Measurements from ENCODE around the gene CES1. TPM values are rescaled to one million over a fixed set of nuclear protein-coding genes. Genes with fewer than 3 reads are reported as not detected.

The CES1 gene
- total RNA-seq, 1 experiment from 2014 or later = not detected

DNA sequence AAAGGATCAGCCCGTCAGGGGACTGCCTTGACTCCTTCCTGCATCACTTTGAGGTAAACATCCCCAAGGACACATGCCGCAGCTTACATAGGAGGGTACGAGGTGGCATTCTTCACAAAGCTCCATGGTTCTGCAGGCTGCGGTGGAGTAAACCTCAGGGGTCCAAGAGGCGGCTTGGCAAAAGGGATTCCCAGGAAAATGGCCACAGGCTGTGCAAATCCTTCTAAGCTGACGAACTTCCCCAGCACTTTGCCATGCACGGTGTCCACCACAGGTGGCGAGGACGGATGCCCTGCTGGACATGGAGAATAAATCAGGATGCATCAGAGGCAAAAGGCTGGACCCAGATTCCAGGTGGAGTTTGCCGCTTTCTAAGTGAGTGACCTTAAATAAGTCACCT lies 4.2 kb downstream of the CES1 start:
- intact Hi-C loops (cut with micrococcal nuclease) = no loop called here
- no peaks in the 10 kb centered on the region for H3F3A ChIP-seq (ENCODE audit: low read length, unreplicated experiment)
- H3K27me3 ChIP-seq (ENCODE audit: low read length) = no peaks in the 10 kb centered on the region
- CTCF ChIA-PET = no interaction called here
- TF ChIP-seq, protein P1, sequence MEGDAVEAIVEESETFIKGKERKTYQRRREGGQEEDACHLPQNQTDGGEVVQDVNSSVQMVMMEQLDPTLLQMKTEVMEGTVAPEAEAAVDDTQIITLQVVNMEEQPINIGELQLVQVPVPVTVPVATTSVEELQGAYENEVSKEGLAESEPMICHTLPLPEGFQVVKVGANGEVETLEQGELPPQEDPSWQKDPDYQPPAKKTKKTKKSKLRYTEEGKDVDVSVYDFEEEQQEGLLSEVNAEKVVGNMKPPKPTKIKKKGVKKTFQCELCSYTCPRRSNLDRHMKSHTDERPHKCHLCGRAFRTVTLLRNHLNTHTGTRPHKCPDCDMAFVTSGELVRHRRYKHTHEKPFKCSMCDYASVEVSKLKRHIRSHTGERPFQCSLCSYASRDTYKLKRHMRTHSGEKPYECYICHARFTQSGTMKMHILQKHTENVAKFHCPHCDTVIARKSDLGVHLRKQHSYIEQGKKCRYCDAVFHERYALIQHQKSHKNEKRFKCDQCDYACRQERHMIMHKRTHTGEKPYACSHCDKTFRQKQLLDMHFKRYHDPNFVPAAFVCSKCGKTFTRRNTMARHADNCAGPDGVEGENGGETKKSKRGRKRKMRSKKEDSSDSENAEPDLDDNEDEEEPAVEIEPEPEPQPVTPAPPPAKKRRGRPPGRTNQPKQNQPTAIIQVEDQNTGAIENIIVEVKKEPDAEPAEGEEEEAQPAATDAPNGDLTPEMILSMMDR (conservative IDR thresholded peaks at IDR 0.05; ENCODE audit: low read depth, low read length) = no peak
- TF ChIP-seq EZH2 (IDR thresholded peaks at IDR 0.05; ENCODE audit: low read length, unreplicated experiment) (no peak), EZH2phosphoT487 (IDR thresholded peaks at IDR 0.05; ENCODE audit: borderline replicate concordance, low read length) (no peak)
- no peak overlapping the region for H3K27ac ChIP-seq (ENCODE audit: low read length)
- no peak overlapping the region for H3K9ac ChIP-seq (ENCODE audit: low read length)
- H3K36me3 ChIP-seq (ENCODE audit: low read depth, low read length) = no peaks in the 10 kb centered on the region
- BruUV-seq (replicated peaks) = no TSS peak
- H2AFZ ChIP-seq (ENCODE audit: low read length) = no peak overlapping the region
- ATAC-seq = no peak
- no peaks in the 10 kb centered on the region for H3K9me2 ChIP-seq (replicated peaks; ENCODE audit: low read length)
- no peaks in the 10 kb centered on the region for H3K4me1 ChIP-seq (ENCODE audit: insufficient read depth, low read length)
- H3K4me2 ChIP-seq (ENCODE audit: low read length) = no peak overlapping the region
- no peaks in the 10 kb centered on the region for H3K9me3 ChIP-seq (ENCODE audit: low read length)
- H3K4me3 ChIP-seq (ENCODE audit: low read length) = no peak overlapping the region
- POLR2A ChIA-PET (ENCODE audit: unreplicated experiment) = no interaction called here
- no peak for DNase-seq
- H3K79me2 ChIP-seq (ENCODE audit: low read length) = no peaks in the 10 kb centered on the region
- no peaks in the 10 kb centered on the region for H4K20me1 ChIP-seq (ENCODE audit: low read length)

DNA sequence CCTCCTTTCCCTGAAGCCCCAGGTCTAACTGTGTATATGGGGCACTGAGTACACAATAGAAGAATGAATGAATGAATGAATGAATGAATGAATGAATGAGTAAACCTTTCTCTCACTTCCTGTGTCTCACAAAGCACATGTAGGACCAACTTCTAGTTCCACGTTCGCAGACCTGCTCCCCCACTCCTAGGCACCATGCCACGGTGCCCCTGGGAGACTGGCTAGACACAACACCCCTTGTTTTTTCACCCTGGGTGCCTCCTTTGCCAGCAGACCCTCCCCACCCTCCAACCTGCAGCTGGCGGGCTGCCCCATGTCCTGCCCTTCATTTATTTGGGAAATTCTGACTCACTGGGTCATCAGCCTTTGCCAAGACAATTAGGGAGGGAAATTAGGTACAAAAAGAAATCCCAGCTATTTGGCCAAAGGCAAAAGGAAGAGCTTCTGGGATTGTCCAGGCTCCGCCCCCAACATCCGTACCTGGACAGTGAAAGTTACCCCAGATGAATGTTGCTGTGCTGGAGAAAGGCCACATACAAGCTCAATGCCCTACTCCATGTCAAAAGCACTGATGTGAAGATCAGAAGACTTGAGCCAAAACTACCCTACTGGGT lies 7.7 kb downstream of the CES1 start:
- ATAC-seq = no peak
- H3K9me3 ChIP-seq (ENCODE audit: low read length) = no peaks in the 10 kb centered on the region
- no peak for DNase-seq
- H3F3A ChIP-seq (ENCODE audit: low read length, unreplicated experiment) = no peaks in the 10 kb centered on the region
- no peaks in the 10 kb centered on the region for H3K79me2 ChIP-seq (ENCODE audit: low read length)
- no peaks in the 10 kb centered on the region for H4K20me1 ChIP-seq (ENCODE audit: low read length)
- no peak overlapping the region for H3K27ac ChIP-seq (ENCODE audit: low read length)
- no peaks in the 10 kb centered on the region for H3K27me3 ChIP-seq (ENCODE audit: low read length)
- TF ChIP-seq EZH2 (IDR thresholded peaks at IDR 0.05; ENCODE audit: low read length, unreplicated experiment) = no peak
- TF ChIP-seq, protein P1 (conservative IDR thresholded peaks at IDR 0.05; ENCODE audit: low read depth, low read length) = no peak
- no peak for TF ChIP-seq EZH2phosphoT487 (IDR thresholded peaks at IDR 0.05; ENCODE audit: borderline replicate concordance, low read length)
- H3K4me2 ChIP-seq (ENCODE audit: low read length) = no peak overlapping the region
- CTCF ChIA-PET = no interaction called here
- no peak overlapping the region for H3K4me3 ChIP-seq (ENCODE audit: low read length)
- POLR2A ChIA-PET (ENCODE audit: unreplicated experiment) = no interaction called here
- intact Hi-C loops (cut with micrococcal nuclease) = no loop called here
- H3K9ac ChIP-seq (ENCODE audit: low read length) = no peak overlapping the region
- no peaks in the 10 kb centered on the region for H3K4me1 ChIP-seq (ENCODE audit: insufficient read depth, low read length)
- no peaks in the 10 kb centered on the region for H3K9me2 ChIP-seq (replicated peaks; ENCODE audit: low read length)
- BruUV-seq (replicated peaks) = no TSS peak
- no peak overlapping the region for H2AFZ ChIP-seq (ENCODE audit: low read length)
- no peaks in the 10 kb centered on the region for H3K36me3 ChIP-seq (ENCODE audit: low read depth, low read length)

- H2AFZ ChIP-seq (ENCODE audit: low read length) = no peak overlapping the region
- H3K27me3 ChIP-seq (ENCODE audit: low read length) = no peaks in the 10 kb centered on the region
- DNase-seq = no peak
- CTCF ChIA-PET = no interaction called here
- H3F3A ChIP-seq (ENCODE audit: low read length, unreplicated experiment) = no peaks in the 10 kb centered on the region
- TF ChIP-seq EZH2 (IDR thresholded peaks at IDR 0.05; ENCODE audit: low read length, unreplicated experiment) (no peak), EZH2phosphoT487 (IDR thresholded peaks at IDR 0.05; ENCODE audit: borderline replicate concordance, low read length) (no peak)
- TF ChIP-seq, protein P1 (conservative IDR thresholded peaks at IDR 0.05; ENCODE audit: low read depth, low read length) = no peak
- H3K27ac ChIP-seq (ENCODE audit: low read length) = no peak overlapping the region
- intact Hi-C loops (cut with micrococcal nuclease) = no loop called here
- BruUV-seq (replicated peaks) = no TSS peak
- H3K9me2 ChIP-seq (replicated peaks; ENCODE audit: low read length) = no peaks in the 10 kb centered on the region
- no peaks in the 10 kb centered on the region for H3K9me3 ChIP-seq (ENCODE audit: low read length)
- H3K79me2 ChIP-seq (ENCODE audit: low read length) = no peaks in the 10 kb centered on the region
- no peak overlapping the region for H3K4me2 ChIP-seq (ENCODE audit: low read length)
- no peak for ATAC-seq
- no peaks in the 10 kb centered on the region for H3K36me3 ChIP-seq (ENCODE audit: low read depth, low read length)
- no peaks in the 10 kb centered on the region for H3K4me1 ChIP-seq (ENCODE audit: insufficient read depth, low read length)
- H3K9ac ChIP-seq (ENCODE audit: low read length) = no peak overlapping the region
- H3K4me3 ChIP-seq (ENCODE audit: low read length) = no peak overlapping the region
- H4K20me1 ChIP-seq (ENCODE audit: low read length) = no peaks in the 10 kb centered on the region
- POLR2A ChIA-PET (ENCODE audit: unreplicated experiment) = no interaction called here
These were observed 8.4 kb downstream of the CES1 start for GRCh38 chr16:55824473-55825000.

All from PC-3 (cell line).